Measurements from ENCODE around the gene CORO2A. TPM values are rescaled to one million over a fixed set of nuclear protein-coding genes. Genes with fewer than 3 reads are reported as not detected.

Gene CORO2A
- total and polyA plus RNA-seq, 3 experiments from 2014 or later = 5.1 to 11.9 (median 5.1) TPM

- H3K4me3 ChIP-seq (ENCODE audit: low read length) = no peak overlapping the region
- H3K4me1 ChIP-seq (ENCODE audit: insufficient read depth, low read length) = no peaks in the 10 kb centered on the region
- H3K27me3 ChIP-seq (ENCODE audit: insufficient read depth, low read length, poor library complexity, severe bottlenecking) = no peaks in the 10 kb centered on the region
- ChIA-PET POLR2A (no interaction called here), CTCF (interaction anchor here (1.4 kb wide), 1 partner anchor 27 kb away, joined by 5 read pairs; no protein-coding TSS in a partner anchor)
- H3K4me1 Mint-ChIP-seq = no peaks in the 10 kb centered on the region
- no peaks in the 10 kb centered on the region for H3K9me3 Mint-ChIP-seq
- no peaks in the 10 kb centered on the region for H3K27me3 Mint-ChIP-seq
- no peak overlapping the region for H3K4me3 Mint-ChIP-seq
- no peak for DNase-seq
- peaks cover 5 to 64% (median 19%) of the 10 kb centered on the region in 3 donors for H3K36me3 Mint-ChIP-seq
- H3K27ac Mint-ChIP-seq = no peak overlapping the region
- H3K9me3 ChIP-seq (ENCODE audit: low read length) = no peaks in the 10 kb centered on the region
- no peak overlapping the region for H3K27ac ChIP-seq (ENCODE audit: low read depth, low read length)
- peaks cover 12% of the 10 kb centered on the region for H3K36me3 ChIP-seq (ENCODE audit: insufficient read depth, low read length)
Observed at GRCh38 chr9:98232926-98233325, 40.5 kb upstream of the CORO2A start.

DNA sequence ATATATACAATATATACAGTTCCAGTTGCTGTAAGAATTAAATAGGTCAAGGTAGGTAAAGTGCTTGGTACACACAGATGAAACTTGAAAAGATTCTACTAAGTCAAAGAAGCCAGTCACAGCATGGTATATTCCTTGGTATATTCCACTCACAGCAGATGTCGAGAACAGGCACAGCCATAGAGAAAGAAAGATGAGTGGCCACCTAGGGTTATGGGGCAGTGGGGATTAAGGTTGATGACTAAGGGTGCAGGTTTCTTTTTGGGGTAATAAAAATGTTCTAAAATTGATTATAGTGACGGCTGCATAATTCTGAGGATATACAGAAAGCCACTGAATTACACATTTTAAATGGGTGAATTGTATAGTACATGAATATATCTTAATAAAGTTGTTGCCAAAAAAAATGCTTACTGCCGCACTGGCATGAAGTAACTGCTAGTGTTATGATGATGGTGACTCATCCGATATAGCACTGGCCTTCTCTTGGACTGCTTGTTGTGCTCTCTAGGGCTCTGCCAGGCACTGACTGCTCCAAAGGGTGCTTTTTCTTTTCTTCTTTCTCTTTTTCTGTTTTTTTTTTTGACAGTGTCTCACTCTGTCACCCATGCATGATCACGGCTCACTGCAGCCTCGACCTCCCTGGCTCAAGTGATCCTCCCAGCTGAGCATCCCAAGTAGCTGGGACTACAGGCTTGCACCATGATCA lies 39.5 kb upstream of the CORO2A start:
- Mint-ChIP-seq H3K4me3 (no peak overlapping the region), H3K27ac (no peak overlapping the region), H3K36me3 (peaks cover 5 to 71% (median 23%) of the 10 kb centered on the region in 3 donors), H3K4me1 (no peaks in the 10 kb centered on the region), H3K27me3 (no peaks in the 10 kb centered on the region), H3K9me3 (no peaks in the 10 kb centered on the region)
- no peaks in the 10 kb centered on the region for H3K9me3 ChIP-seq (ENCODE audit: low read length)
- no peaks in the 10 kb centered on the region for H3K27me3 ChIP-seq (ENCODE audit: insufficient read depth, low read length, poor library complexity, severe bottlenecking)
- H3K4me1 ChIP-seq (ENCODE audit: insufficient read depth, low read length) = no peaks in the 10 kb centered on the region
- DNase-seq = no peak
- no peak overlapping the region for H3K4me3 ChIP-seq (ENCODE audit: low read length)
- ChIA-PET CTCF (no interaction called here), POLR2A (no interaction called here)
- peaks cover 12% of the 10 kb centered on the region for H3K36me3 ChIP-seq (ENCODE audit: insufficient read depth, low read length)
- no peak overlapping the region for H3K27ac ChIP-seq (ENCODE audit: low read depth, low read length)

DNA sequence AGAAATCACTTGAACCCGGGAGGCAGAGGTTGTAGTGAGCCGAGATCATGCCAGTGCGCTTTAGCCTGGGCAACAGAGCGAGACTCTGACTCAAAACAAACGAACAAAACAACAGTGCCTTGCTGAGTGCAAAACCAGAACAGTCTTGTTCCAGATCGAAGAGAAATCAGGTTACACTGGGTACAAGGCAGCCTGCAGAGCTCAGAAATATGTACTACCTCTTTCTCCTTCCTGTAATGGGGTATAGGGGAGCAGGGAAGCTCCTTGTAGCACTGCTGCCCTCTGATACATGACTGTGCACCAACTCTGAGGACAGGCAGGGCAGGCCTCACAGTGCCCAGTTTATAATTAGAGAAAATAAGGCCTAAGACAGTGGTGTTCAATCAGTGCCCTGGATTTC lies 38.4 kb upstream of the CORO2A start:
- H3K27ac Mint-ChIP-seq = no peak overlapping the region
- ChIA-PET POLR2A (no interaction called here), CTCF (no interaction called here)
- H3K9me3 ChIP-seq (ENCODE audit: low read length) = no peaks in the 10 kb centered on the region
- no peak overlapping the region for H3K4me3 ChIP-seq (ENCODE audit: low read length)
- H3K36me3 Mint-ChIP-seq = peaks cover 5 to 77% (median 24%) of the 10 kb centered on the region in 3 donors
- H3K4me3 Mint-ChIP-seq = no peak overlapping the region
- no peaks in the 10 kb centered on the region for H3K27me3 Mint-ChIP-seq
- no peak for DNase-seq
- peaks cover 15% of the 10 kb centered on the region for H3K36me3 ChIP-seq (ENCODE audit: insufficient read depth, low read length)
- no peaks in the 10 kb centered on the region for H3K9me3 Mint-ChIP-seq
- no peaks in the 10 kb centered on the region for H3K4me1 ChIP-seq (ENCODE audit: insufficient read depth, low read length)
- H3K27me3 ChIP-seq (ENCODE audit: insufficient read depth, low read length, poor library complexity, severe bottlenecking) = no peaks in the 10 kb centered on the region
- no peaks in the 10 kb centered on the region for H3K4me1 Mint-ChIP-seq
- H3K27ac ChIP-seq (ENCODE audit: low read depth, low read length) = no peak overlapping the region

- Histone ChIP-seq H3K36me3 (ENCODE audit: insufficient read depth, low read length) (peaks cover 18% of the 10 kb centered on the region), H3K4me3 (ENCODE audit: low read length) (no peak overlapping the region), H3K4me1 (ENCODE audit: insufficient read depth, low read length) (no peaks in the 10 kb centered on the region), H3K27ac (ENCODE audit: low read depth, low read length) (no peak overlapping the region), H3K27me3 (ENCODE audit: insufficient read depth, low read length, poor library complexity, severe bottlenecking) (no peaks in the 10 kb centered on the region), H3K9me3 (ENCODE audit: low read length) (no peaks in the 10 kb centered on the region)
- H3K36me3 Mint-ChIP-seq = peaks cover 5 to 76% (median 24%) of the 10 kb centered on the region in 3 donors
- ChIA-PET CTCF (interaction anchor here (1.2 kb wide), 1 partner anchor 19 kb away, joined by 3 read pairs; no protein-coding TSS in a partner anchor), POLR2A (no interaction called here)
- H3K27me3 Mint-ChIP-seq = no peaks in the 10 kb centered on the region
- DNase-seq = no peak
- H3K4me3 Mint-ChIP-seq = no peak overlapping the region
- no peak overlapping the region for H3K27ac Mint-ChIP-seq
- no peaks in the 10 kb centered on the region for H3K9me3 Mint-ChIP-seq
- H3K4me1 Mint-ChIP-seq = no peaks in the 10 kb centered on the region
Observed at GRCh38 chr9:98230304-98230703, 37.9 kb upstream of the CORO2A start.

GRCh38 chr9:98229620-98230019 lies 37.2 kb upstream of the CORO2A start:
- no peaks in the 10 kb centered on the region for H3K9me3 ChIP-seq (ENCODE audit: low read length)
- CTCF ChIA-PET = interaction anchor here (1.1 to 1.5 kb wide), 3 partner anchors 12 to 128 kb away, joined by 3 read pairs; no protein-coding TSS in a partner anchor
- no peaks in the 10 kb centered on the region for H3K4me1 Mint-ChIP-seq
- POLR2A ChIA-PET = no interaction called here
- H3K36me3 ChIP-seq (ENCODE audit: insufficient read depth, low read length) = peaks cover 18% of the 10 kb centered on the region
- H3K4me3 Mint-ChIP-seq = no peak overlapping the region
- H3K27ac Mint-ChIP-seq = no peak overlapping the region
- peaks cover 5 to 73% (median 24%) of the 10 kb centered on the region in 3 donors for H3K36me3 Mint-ChIP-seq
- H3K27me3 Mint-ChIP-seq = no peaks in the 10 kb centered on the region
- no peaks in the 10 kb centered on the region for H3K9me3 Mint-ChIP-seq
- no peak overlapping the region for H3K27ac ChIP-seq (ENCODE audit: low read depth, low read length)
- no peak for DNase-seq
- H3K4me1 ChIP-seq (ENCODE audit: insufficient read depth, low read length) = no peaks in the 10 kb centered on the region
- H3K4me3 ChIP-seq (ENCODE audit: low read length) = no peak overlapping the region
- H3K27me3 ChIP-seq (ENCODE audit: insufficient read depth, low read length, poor library complexity, severe bottlenecking) = no peaks in the 10 kb centered on the region

GRCh38 chr9:98229090-98229395 lies 36.6 kb upstream of the CORO2A start:
- Histone ChIP-seq H3K27me3 (ENCODE audit: insufficient read depth, low read length, poor library complexity, severe bottlenecking) (no peaks in the 10 kb centered on the region), H3K4me3 (ENCODE audit: low read length) (no peak overlapping the region), H3K4me1 (ENCODE audit: insufficient read depth, low read length) (no peaks in the 10 kb centered on the region), H3K27ac (ENCODE audit: low read depth, low read length) (no peak overlapping the region), H3K36me3 (ENCODE audit: insufficient read depth, low read length) (peaks cover 18% of the 10 kb centered on the region), H3K9me3 (ENCODE audit: low read length) (no peaks in the 10 kb centered on the region)
- peaks cover 5 to 71% (median 24%) of the 10 kb centered on the region in 3 donors for H3K36me3 Mint-ChIP-seq
- H3K4me1 Mint-ChIP-seq = no peaks in the 10 kb centered on the region
- H3K27ac Mint-ChIP-seq = no peak overlapping the region
- no peaks in the 10 kb centered on the region for H3K9me3 Mint-ChIP-seq
- ChIA-PET POLR2A (no interaction called here), CTCF (interaction anchor here (1.1 to 1.5 kb wide), 3 partner anchors 12 to 127 kb away, joined by 3 read pairs; no protein-coding TSS in a partner anchor)
- H3K4me3 Mint-ChIP-seq = no peak overlapping the region
- no peaks in the 10 kb centered on the region for H3K27me3 Mint-ChIP-seq
- DNase-seq = no peak

GRCh38 chr9:98228392-98229089 lies 36.1 kb upstream of the CORO2A start:
- Mint-ChIP-seq H3K36me3 (peaks cover 5 to 67% (median 23%) of the 10 kb centered on the region in 3 donors), H3K27me3 (no peaks in the 10 kb centered on the region), H3K4me1 (no peaks in the 10 kb centered on the region), H3K9me3 (no peaks in the 10 kb centered on the region), H3K4me3 (no peak overlapping the region), H3K27ac (peak overlapping the region in 1 of 8 donors; percentile 83)
- Histone ChIP-seq H3K9me3 (ENCODE audit: low read length) (no peaks in the 10 kb centered on the region), H3K4me1 (ENCODE audit: insufficient read depth, low read length) (no peaks in the 10 kb centered on the region), H3K27ac (ENCODE audit: low read depth, low read length) (no peak overlapping the region), H3K36me3 (ENCODE audit: insufficient read depth, low read length) (peaks cover 18% of the 10 kb centered on the region), H3K4me3 (ENCODE audit: low read length) (no peak overlapping the region), H3K27me3 (ENCODE audit: insufficient read depth, low read length, poor library complexity, severe bottlenecking) (no peaks in the 10 kb centered on the region)
- ChIA-PET CTCF (interaction anchor here (1.1 to 1.5 kb wide), 2 partner anchors 13 to 127 kb away, joined by 3 read pairs; no protein-coding TSS in a partner anchor), POLR2A (no interaction called here)
- no peak for DNase-seq

- Histone ChIP-seq H3K27me3 (ENCODE audit: insufficient read depth, low read length, poor library complexity, severe bottlenecking) (no peaks in the 10 kb centered on the region), H3K4me1 (ENCODE audit: insufficient read depth, low read length) (no peaks in the 10 kb centered on the region), H3K4me3 (ENCODE audit: low read length) (no peak overlapping the region), H3K27ac (ENCODE audit: low read depth, low read length) (no peak overlapping the region), H3K9me3 (ENCODE audit: low read length) (no peaks in the 10 kb centered on the region), H3K36me3 (ENCODE audit: insufficient read depth, low read length) (peaks cover 18% of the 10 kb centered on the region)
- no peak overlapping the region for H3K27ac Mint-ChIP-seq
- DNase-seq = no peak
- H3K36me3 Mint-ChIP-seq = peaks cover 5 to 65% (median 25%) of the 10 kb centered on the region in 3 donors
- POLR2A ChIA-PET = no interaction called here
- H3K4me3 Mint-ChIP-seq = no peak overlapping the region
- H3K9me3 Mint-ChIP-seq = no peaks in the 10 kb centered on the region
- CTCF ChIA-PET = no interaction called here
- peaks cover 0 to 4% (median 0%) of the 10 kb centered on the region in 3 donors for H3K4me1 Mint-ChIP-seq
- H3K27me3 Mint-ChIP-seq = no peaks in the 10 kb centered on the region
Observed at GRCh38 chr9:98227883-98228282, 35.4 kb upstream of the CORO2A start.
